GM23338 (cell line): ENCODE measurements around the gene MEIS3. TPM values are rescaled to one million over a fixed set of nuclear protein-coding genes. Genes with fewer than 3 reads are reported as not detected.

Experiments
- ATAC-seq: fragments of 200-7000 bp; cut with Tn5 transposase; 3 replicates; pipeline ENCODE4 v1.9.1; 2020
- DNase-seq: peaks from one replicate; pipeline ENCODE4 v3.0.0-alpha.2; 2015; ENCODE audit warnings: low spot score
- H2AFZ ChIP-seq: fragments of 200-600 bp; sonication (generic); 2 replicates; pipeline ENCODE4 v1.8.0; 2016; ENCODE audit warnings: antibody characterized with exemption, mild to moderate bottlenecking, moderate library complexity
- H3F3A ChIP-seq: fragments of 200-600 bp; sonication (generic); replicated peaks from 2 replicates; pipeline ENCODE4 v1.8.0; 2017; ENCODE audit warnings: antibody characterized with exemption, mixed run types, low read depth
- H3K27ac ChIP-seq: fragments of 200-600 bp; sonication (generic); 2 replicates; pipeline ENCODE4 v1.6.1; 2016; ENCODE audit warnings: low read depth
- H3K27me3 ChIP-seq: fragments of 200-600 bp; sonication (generic); 2 replicates; pipeline ENCODE4 v1.8.0; 2016; ENCODE audit warnings: mild to moderate bottlenecking, mixed run types, moderate library complexity; ENCODE audit not compliant: insufficient read depth
- H3K36me3 ChIP-seq: fragments of 200-600 bp; sonication (generic); 2 replicates; pipeline ENCODE4 v1.8.0; 2016; ENCODE audit warnings: mild to moderate bottlenecking; ENCODE audit not compliant: insufficient read depth
- H3K4me1 ChIP-seq: fragments of 200-600 bp; sonication (generic); 2 replicates; pipeline ENCODE4 v1.8.0; 2016; ENCODE audit warnings: mild to moderate bottlenecking, moderate library complexity; ENCODE audit not compliant: insufficient read depth
- H3K4me2 ChIP-seq: fragments of 200-600 bp; sonication (generic); 2 replicates; pipeline ENCODE4 v1.7.1; 2017; ENCODE audit warnings: mixed run types
- H3K4me3 ChIP-seq: fragments of 200-600 bp; sonication (generic); 2 replicates; pipeline ENCODE4 v1.6.1; 2016; ENCODE audit warnings: mixed run types
- H3K79me2 ChIP-seq: fragments of 200-600 bp; sonication (generic); replicated peaks from 2 replicates; pipeline ENCODE4 v1.8.0; 2017; ENCODE audit warnings: mild to moderate bottlenecking; ENCODE audit not compliant: insufficient read depth
- H3K9me2 ChIP-seq: fragments of 200-600 bp; sonication (generic); 2 replicates; pipeline ENCODE4 v1.8.0; 2017; ENCODE audit not compliant: insufficient read depth
- H4K20me1 ChIP-seq: fragments of 200-600 bp; sonication (generic); replicated peaks from 2 replicates; pipeline ENCODE4 v1.8.0; 2017; ENCODE audit warnings: mild to moderate bottlenecking; ENCODE audit not compliant: insufficient read depth
- H3K27ac Mint-ChIP-seq: 2 replicates; pipeline ENCODE4 v1.8.0; 2020; ENCODE audit warnings: inconsistent platforms, mild to moderate bottlenecking, moderate library complexity, mixed read lengths
- H3K27me3 Mint-ChIP-seq: 3 replicates; pipeline ENCODE4 v1.8.0; 2022; ENCODE audit warnings: low read depth, mild to moderate bottlenecking, moderate library complexity, mixed read lengths, inconsistent platforms; ENCODE audit not compliant: insufficient read depth, poor library complexity
- H3K36me3 Mint-ChIP-seq: 3 replicates; pipeline ENCODE4 v1.8.0; 2021; ENCODE audit warnings: low read depth, mild to moderate bottlenecking, inconsistent platforms, moderate library complexity, mixed read lengths
- H3K4me1 Mint-ChIP-seq: 3 replicates; pipeline ENCODE4 v1.8.0; 2020; ENCODE audit warnings: mild to moderate bottlenecking, inconsistent platforms, mixed read lengths
- H3K4me3 Mint-ChIP-seq: 3 replicates; pipeline ENCODE4 v1.8.0; 2021; ENCODE audit warnings: moderate library complexity, mild to moderate bottlenecking, inconsistent platforms, mixed read lengths
- H3K9me3 Mint-ChIP-seq: 3 replicates; pipeline ENCODE4 v1.8.0; 2020; ENCODE audit warnings: moderate library complexity, mild to moderate bottlenecking, inconsistent platforms, mixed read lengths
- CREB1 ChIP-seq: fragments of 250-450 bp; sonication (Bioruptor Pico); IDR thresholded peaks from 2 replicates; pipeline ENCODE4 v1.5.0; 2020; ENCODE audit warnings: low read depth, mild to moderate bottlenecking, moderate library complexity
- EZH2 ChIP-seq: fragments of 200-600 bp; sonication (generic); IDR thresholded peaks from one replicate; pipeline ENCODE4 v1.8.0; 2017; ENCODE audit warnings: antibody characterized with exemption, mild to moderate bottlenecking, low read depth; ENCODE audit not compliant: unreplicated experiment
- EZH2phosphoT487 ChIP-seq: fragments of 200-600 bp; sonication (generic); IDR thresholded peaks from one replicate; pipeline ENCODE4 v1.8.1; 2018; ENCODE audit warnings: antibody characterized with exemption; ENCODE audit not compliant: unreplicated experiment
- JUNB ChIP-seq: IDR thresholded peaks from one replicate; pipeline ENCODE4 v1.6.1; 2016; ENCODE audit warnings: antibody characterized with exemption; ENCODE audit not compliant: unreplicated experiment
- NANOG ChIP-seq: IDR thresholded peaks from 2 replicates; pipeline ENCODE4 v1.6.1; 2016; ENCODE audit warnings: antibody characterized with exemption, borderline replicate concordance
- POLR2AphosphoS5 ChIP-seq: IDR thresholded peaks from 2 replicates; pipeline ENCODE4 v1.6.1; 2016; ENCODE audit warnings: antibody characterized with exemption, low read depth
- STAT1 ChIP-seq: IDR thresholded peaks from one replicate; pipeline ENCODE4 v1.6.1; 2016; ENCODE audit warnings: antibody characterized with exemption; ENCODE audit not compliant: unreplicated experiment
- ZNF114 ChIP-seq: fragments of 250-450 bp; sonication (Bioruptor Pico); IDR thresholded peaks from 2 replicates; pipeline ENCODE4 v1.5.0; 2020; ENCODE audit warnings: mild to moderate bottlenecking, moderate library complexity
- ZNF331 ChIP-seq: fragments of 250-450 bp; sonication (Bioruptor Pico); IDR thresholded peaks from 2 replicates; pipeline ENCODE4 v1.5.0; 2020; ENCODE audit warnings: low read depth, mild to moderate bottlenecking, moderate library complexity
- long read RNA-seq: library from polyadenylated mRNA; unstranded; transcript quantifications from one replicate; pipeline ENCODE4 v2.0.0, GENCODE V29; 2020; ENCODE audit not compliant: unreplicated experiment
- polyA plus RNA-seq: library from polyadenylated mRNA; unstranded; fragments of >200 nt; fragmentation: Nextera tagmentation; extraction: Ambion mirVana; gene quantifications from 2 replicates; pipeline ENCODE4 v1.2.1, GENCODE V29; 2016
- total RNA-seq: library from RNA; depleted of rRNA; stranded (reverse); fragments of >200 nt; shearing (Covaris generic); gene quantifications from 2 replicates; pipeline ENCODE4 v1.2.3, GENCODE V29; 2014; rRNA removed
- TF ChIP-seq, protein P1 (sequence below): IDR thresholded peaks from 2 replicates; pipeline ENCODE4 v1.6.1; 2016; ENCODE audit warnings: antibody characterized with exemption
- TF ChIP-seq, protein P2 (sequence below): fragments of 250-450 bp; sonication (Bioruptor Pico); IDR thresholded peaks from 2 replicates; pipeline ENCODE4 v1.5.0; 2020; ENCODE audit warnings: mild to moderate bottlenecking, moderate library complexity
- TF ChIP-seq, protein P3 (sequence below), 2 experiments: fragments of 200-600 bp in 1 of 2; sonication (generic) in 1 of 2; conservative IDR thresholded peaks; 2 replicates each; pipeline versions ENCODE4 v1.5.1 to v1.6.1; 2016 to 2017; ENCODE audit warnings: antibody characterized with exemption in 2 of 2, low read depth in 2 of 2, mild to moderate bottlenecking in 2 of 2, moderate library complexity in 1 of 2
- TF ChIP-seq, protein P4 (sequence below): IDR thresholded peaks from one replicate; pipeline ENCODE4 v1.6.1; 2018; ENCODE audit warnings: antibody characterized with exemption; ENCODE audit not compliant: unreplicated experiment

MEIS3 gene
- total RNA-seq (33.7 and 40.7 TPM in 2 replicates), polyA plus RNA-seq (20.6 and 20.8 TPM in 2 replicates)
- long read RNA-seq, partial matches to known transcripts, result 2 of 3 reads
- long read RNA-seq, other reads (novel, unspliced or antisense), result 0 of 3 reads

DNA sequence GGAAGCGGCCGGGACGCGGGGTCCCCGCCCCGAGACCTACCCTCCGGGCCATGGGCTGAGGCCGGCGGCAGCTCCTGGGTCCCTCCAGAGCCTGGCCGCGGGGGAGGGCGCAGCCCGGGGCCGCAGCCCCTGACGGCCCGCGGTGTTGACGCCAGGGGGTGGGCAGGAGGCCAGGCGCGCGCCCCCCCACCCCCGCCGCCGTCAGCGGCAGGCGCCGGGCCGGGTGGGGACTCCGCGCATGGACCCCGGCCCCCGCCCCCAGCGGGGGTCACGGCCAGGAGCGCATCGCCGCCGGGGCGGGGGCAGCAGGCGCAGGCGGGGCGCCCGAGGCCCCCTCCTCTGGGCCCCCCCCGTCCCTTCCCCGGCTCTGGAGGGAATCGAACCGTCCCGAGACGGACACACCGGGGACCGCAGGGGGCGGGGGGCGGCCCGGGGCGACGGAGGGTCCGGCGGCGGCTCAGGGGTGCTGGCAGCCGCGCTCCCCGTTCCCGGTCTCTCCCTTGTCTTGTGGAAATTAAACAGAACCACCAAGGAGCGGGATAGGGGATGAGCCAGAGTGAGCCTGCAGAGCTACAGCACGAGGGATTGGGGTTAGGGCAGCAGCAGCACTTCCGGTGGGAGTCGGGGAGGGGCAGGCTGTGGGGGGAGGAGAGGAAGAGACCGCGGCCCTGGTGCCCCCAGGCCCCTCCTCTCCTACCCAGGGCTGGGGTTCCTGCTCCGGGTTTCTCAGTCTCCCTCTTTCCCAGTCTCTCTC, at the start of gene MEIS3:
TSS of gene MEIS3 (minus strand) at position 498 of the 754 bp plus-strand sequence. CDS start at position 52, 446 bp downstream.
- ATAC-seq, result peak; percentile 7

More for the DNA sequence above, at the start of gene MEIS3:
- peaks cover 43% of the 10 kb centered on the region for H3K4me1 ChIP-seq
- H3F3A ChIP-seq, result peaks cover 17% of the 10 kb centered on the region
- H2AFZ ChIP-seq, result peak within 1 kb of the TSS; percentile 80
- peaks cover 5% of the 10 kb centered on the region for H3K9me3 Mint-ChIP-seq
- no peaks in the 10 kb centered on the region for H3K9me2 ChIP-seq
- peaks cover 56% of the 10 kb centered on the region for H3K4me1 Mint-ChIP-seq
- H3K36me3 ChIP-seq, result no peaks in the 10 kb centered on the region
- H3K4me3 ChIP-seq, result peak within 1 kb of the TSS; percentile 91
- no peak within 1 kb of the TSS for H3K27ac ChIP-seq
- H4K20me1 ChIP-seq, result no peaks in the 10 kb centered on the region
- H3K27me3 Mint-ChIP-seq, result peaks cover 77% of the 10 kb centered on the region
- peak within 1 kb of the TSS; percentile 100 for H3K4me2 ChIP-seq
- peaks cover 8% of the 10 kb centered on the region for H3K36me3 Mint-ChIP-seq
- no peak within 1 kb of the TSS for H3K27ac Mint-ChIP-seq
- H3K27me3 ChIP-seq, result peaks cover 83% of the 10 kb centered on the region
- TF ChIP-seq, protein P1, sequence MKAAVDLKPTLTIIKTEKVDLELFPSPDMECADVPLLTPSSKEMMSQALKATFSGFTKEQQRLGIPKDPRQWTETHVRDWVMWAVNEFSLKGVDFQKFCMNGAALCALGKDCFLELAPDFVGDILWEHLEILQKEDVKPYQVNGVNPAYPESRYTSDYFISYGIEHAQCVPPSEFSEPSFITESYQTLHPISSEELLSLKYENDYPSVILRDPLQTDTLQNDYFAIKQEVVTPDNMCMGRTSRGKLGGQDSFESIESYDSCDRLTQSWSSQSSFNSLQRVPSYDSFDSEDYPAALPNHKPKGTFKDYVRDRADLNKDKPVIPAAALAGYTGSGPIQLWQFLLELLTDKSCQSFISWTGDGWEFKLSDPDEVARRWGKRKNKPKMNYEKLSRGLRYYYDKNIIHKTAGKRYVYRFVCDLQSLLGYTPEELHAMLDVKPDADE, result no peak
- TF ChIP-seq, protein P2, sequence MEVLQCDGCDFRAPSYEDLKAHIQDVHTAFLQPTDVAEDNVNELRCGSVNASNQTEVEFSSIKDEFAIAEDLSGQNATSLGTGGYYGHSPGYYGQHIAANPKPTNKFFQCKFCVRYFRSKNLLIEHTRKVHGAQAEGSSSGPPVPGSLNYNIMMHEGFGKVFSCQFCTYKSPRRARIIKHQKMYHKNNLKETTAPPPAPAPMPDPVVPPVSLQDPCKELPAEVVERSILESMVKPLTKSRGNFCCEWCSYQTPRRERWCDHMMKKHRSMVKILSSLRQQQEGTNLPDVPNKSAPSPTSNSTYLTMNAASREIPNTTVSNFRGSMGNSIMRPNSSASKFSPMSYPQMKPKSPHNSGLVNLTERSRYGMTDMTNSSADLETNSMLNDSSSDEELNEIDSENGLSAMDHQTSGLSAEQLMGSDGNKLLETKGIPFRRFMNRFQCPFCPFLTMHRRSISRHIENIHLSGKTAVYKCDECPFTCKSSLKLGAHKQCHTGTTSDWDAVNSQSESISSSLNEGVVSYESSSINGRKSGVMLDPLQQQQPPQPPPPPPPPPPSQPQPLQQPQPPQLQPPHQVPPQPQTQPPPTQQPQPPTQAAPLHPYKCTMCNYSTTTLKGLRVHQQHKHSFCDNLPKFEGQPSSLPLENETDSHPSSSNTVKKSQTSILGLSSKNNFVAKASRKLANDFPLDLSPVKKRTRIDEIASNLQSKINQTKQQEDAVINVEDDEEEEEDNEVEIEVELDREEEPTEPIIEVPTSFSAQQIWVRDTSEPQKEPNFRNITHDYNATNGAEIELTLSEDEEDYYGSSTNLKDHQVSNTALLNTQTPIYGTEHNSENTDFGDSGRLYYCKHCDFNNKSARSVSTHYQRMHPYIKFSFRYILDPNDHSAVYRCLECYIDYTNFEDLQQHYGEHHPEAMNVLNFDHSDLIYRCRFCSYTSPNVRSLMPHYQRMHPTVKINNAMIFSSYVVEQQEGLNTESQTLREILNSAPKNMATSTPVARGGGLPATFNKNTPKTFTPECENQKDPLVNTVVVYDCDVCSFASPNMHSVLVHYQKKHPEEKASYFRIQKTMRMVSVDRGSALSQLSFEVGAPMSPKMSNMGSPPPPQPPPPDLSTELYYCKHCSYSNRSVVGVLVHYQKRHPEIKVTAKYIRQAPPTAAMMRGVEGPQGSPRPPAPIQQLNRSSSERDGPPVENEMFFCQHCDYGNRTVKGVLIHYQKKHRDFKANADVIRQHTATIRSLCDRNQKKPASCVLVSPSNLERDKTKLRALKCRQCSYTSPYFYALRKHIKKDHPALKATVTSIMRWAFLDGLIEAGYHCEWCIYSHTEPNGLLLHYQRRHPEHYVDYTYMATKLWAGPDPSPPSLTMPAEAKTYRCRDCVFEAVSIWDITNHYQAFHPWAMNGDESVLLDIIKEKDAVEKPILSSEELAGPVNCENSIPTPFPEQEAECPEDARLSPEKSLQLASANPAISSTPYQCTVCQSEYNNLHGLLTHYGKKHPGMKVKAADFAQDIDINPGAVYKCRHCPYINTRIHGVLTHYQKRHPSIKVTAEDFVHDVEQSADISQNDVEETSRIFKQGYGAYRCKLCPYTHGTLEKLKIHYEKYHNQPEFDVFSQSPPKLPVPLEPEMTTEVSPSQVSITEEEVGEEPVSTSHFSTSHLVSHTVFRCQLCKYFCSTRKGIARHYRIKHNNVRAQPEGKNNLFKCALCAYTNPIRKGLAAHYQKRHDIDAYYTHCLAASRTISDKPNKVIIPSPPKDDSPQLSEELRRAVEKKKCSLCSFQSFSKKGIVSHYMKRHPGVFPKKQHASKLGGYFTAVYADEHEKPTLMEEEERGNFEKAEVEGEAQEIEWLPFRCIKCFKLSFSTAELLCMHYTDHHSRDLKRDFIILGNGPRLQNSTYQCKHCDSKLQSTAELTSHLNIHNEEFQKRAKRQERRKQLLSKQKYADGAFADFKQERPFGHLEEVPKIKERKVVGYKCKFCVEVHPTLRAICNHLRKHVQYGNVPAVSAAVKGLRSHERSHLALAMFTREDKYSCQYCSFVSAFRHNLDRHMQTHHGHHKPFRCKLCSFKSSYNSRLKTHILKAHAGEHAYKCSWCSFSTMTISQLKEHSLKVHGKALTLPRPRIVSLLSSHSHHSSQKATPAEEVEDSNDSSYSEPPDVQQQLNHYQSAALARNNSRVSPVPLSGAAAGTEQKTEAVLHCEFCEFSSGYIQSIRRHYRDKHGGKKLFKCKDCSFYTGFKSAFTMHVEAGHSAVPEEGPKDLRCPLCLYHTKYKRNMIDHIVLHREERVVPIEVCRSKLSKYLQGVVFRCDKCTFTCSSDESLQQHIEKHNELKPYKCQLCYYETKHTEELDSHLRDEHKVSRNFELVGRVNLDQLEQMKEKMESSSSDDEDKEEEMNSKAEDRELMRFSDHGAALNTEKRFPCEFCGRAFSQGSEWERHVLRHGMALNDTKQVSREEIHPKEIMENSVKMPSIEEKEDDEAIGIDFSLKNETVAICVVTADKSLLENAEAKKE (CRISPR knock-in tag), result no peak
- TF ChIP-seq JUNB, result no peak
- no peak for TF ChIP-seq ZNF331
- TF ChIP-seq EZH2, result no peak
- no peak for TF ChIP-seq NANOG
- no peak for TF ChIP-seq CREB1 (CRISPR knock-in tag)
- TF ChIP-seq, protein P3, sequence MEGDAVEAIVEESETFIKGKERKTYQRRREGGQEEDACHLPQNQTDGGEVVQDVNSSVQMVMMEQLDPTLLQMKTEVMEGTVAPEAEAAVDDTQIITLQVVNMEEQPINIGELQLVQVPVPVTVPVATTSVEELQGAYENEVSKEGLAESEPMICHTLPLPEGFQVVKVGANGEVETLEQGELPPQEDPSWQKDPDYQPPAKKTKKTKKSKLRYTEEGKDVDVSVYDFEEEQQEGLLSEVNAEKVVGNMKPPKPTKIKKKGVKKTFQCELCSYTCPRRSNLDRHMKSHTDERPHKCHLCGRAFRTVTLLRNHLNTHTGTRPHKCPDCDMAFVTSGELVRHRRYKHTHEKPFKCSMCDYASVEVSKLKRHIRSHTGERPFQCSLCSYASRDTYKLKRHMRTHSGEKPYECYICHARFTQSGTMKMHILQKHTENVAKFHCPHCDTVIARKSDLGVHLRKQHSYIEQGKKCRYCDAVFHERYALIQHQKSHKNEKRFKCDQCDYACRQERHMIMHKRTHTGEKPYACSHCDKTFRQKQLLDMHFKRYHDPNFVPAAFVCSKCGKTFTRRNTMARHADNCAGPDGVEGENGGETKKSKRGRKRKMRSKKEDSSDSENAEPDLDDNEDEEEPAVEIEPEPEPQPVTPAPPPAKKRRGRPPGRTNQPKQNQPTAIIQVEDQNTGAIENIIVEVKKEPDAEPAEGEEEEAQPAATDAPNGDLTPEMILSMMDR (conservative IDR thresholded peaks at IDR 0.05; ENCODE audit: low read depth in 2 of 2), result no peak
- no peak for TF ChIP-seq EZH2phosphoT487
- TF ChIP-seq POLR2AphosphoS5, result no peak
- TF ChIP-seq, protein P4, sequence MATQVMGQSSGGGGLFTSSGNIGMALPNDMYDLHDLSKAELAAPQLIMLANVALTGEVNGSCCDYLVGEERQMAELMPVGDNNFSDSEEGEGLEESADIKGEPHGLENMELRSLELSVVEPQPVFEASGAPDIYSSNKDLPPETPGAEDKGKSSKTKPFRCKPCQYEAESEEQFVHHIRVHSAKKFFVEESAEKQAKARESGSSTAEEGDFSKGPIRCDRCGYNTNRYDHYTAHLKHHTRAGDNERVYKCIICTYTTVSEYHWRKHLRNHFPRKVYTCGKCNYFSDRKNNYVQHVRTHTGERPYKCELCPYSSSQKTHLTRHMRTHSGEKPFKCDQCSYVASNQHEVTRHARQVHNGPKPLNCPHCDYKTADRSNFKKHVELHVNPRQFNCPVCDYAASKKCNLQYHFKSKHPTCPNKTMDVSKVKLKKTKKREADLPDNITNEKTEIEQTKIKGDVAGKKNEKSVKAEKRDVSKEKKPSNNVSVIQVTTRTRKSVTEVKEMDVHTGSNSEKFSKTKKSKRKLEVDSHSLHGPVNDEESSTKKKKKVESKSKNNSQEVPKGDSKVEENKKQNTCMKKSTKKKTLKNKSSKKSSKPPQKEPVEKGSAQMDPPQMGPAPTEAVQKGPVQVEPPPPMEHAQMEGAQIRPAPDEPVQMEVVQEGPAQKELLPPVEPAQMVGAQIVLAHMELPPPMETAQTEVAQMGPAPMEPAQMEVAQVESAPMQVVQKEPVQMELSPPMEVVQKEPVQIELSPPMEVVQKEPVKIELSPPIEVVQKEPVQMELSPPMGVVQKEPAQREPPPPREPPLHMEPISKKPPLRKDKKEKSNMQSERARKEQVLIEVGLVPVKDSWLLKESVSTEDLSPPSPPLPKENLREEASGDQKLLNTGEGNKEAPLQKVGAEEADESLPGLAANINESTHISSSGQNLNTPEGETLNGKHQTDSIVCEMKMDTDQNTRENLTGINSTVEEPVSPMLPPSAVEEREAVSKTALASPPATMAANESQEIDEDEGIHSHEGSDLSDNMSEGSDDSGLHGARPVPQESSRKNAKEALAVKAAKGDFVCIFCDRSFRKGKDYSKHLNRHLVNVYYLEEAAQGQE, result no peak
- no peak for TF ChIP-seq ZNF114 (CRISPR knock-in tag)
- TF ChIP-seq STAT1, result no peak
- DNase-seq, result peak; percentile 43
- 0 out of 2 replicates have a peak, but pooled peaks cover 7% of the 10 kb centered on the region for H3K79me2 ChIP-seq
- H3K4me3 Mint-ChIP-seq, result peak within 1 kb of the TSS; percentile 71
